RWPE2 (cell line): ENCODE results near the gene CHMP5.

Experiments used
- ATAC-seq: fragments of 200-7000 bp; cut with Tn5 transposase; 3 replicates; pipeline ENCODE4 v1.9.1; 2021; ENCODE audit warnings: low read depth
- DNase-seq: peaks from one replicate; pipeline ENCODE4 v3.0.0-alpha.2; 2020; ENCODE audit warnings: low spot score
- H3K27ac ChIP-seq: fragments of 450-650 bp; 2 replicates; pipeline ENCODE4 v1.5.1; 2017; ENCODE audit warnings: mild to moderate bottlenecking; ENCODE audit not compliant: poor library complexity, severe bottlenecking
- H3K27me3 ChIP-seq: fragments of 250-450 bp; sonication (Bioruptor Pico); 2 replicates; pipeline ENCODE4 v1.5.1; 2021; ENCODE audit warnings: mild to moderate bottlenecking, moderate library complexity; ENCODE audit not compliant: insufficient read depth, poor library complexity, severe bottlenecking
- H3K36me3 ChIP-seq: fragments of 250-450 bp; sonication (Bioruptor Pico); 2 replicates; pipeline ENCODE4 v1.5.1; 2020; ENCODE audit warnings: low read depth, mild to moderate bottlenecking, moderate library complexity
- H3K4me1 ChIP-seq: fragments of 250-450 bp; sonication (Bioruptor Pico); 2 replicates; pipeline ENCODE4 v1.5.1; 2021; ENCODE audit warnings: mild to moderate bottlenecking, moderate library complexity; ENCODE audit not compliant: insufficient read depth, poor library complexity, severe bottlenecking
- H3K4me3 ChIP-seq: fragments of 250-450 bp; sonication (Bioruptor Pico); 2 replicates; pipeline ENCODE4 v1.5.1; 2021; ENCODE audit warnings: mild to moderate bottlenecking, moderate library complexity; ENCODE audit not compliant: severe bottlenecking
- H3K9me3 ChIP-seq: fragments of 250-450 bp; sonication (Bioruptor Pico); 2 replicates; pipeline ENCODE4 v1.5.1; 2021; ENCODE audit warnings: mild to moderate bottlenecking, moderate library complexity; ENCODE audit not compliant: severe bottlenecking
- TF ChIP-seq, protein P1 (sequence below): fragments of 450-650 bp; IDR thresholded peaks from one replicate; pipeline ENCODE4 v1.5.1; 2017; ENCODE audit warnings: mild to moderate bottlenecking, moderate library complexity; ENCODE audit not compliant: poor library complexity, severe bottlenecking

CHMP5 gene

DNA sequence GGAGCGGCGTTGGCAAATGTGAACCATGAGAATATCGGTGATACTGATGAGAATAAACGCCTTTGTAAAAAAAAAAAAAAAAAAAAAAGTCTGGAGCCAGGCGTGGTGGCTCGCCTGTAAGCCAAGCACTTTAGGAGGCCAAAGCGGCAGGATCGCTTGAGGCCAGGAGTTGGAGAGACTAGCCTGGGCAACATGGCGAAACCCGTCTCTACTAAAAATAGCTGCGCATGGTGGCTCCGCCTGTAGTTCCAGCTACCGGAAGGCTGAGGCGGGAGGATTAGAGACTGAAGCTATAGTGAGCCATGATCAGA lies 25.0 kb downstream of the CHMP5 start:
- ATAC-seq (peak; percentile 30), DNase-seq (no peak)
- no peaks in the 10 kb centered on the region for H3K9me3 ChIP-seq
- peak overlapping the region; percentile 67 for H3K4me3 ChIP-seq
- H3K36me3 ChIP-seq: peaks cover 38% of the 10 kb centered on the region
- no peaks in the 10 kb centered on the region for H3K27me3 ChIP-seq
- TF ChIP-seq, protein P1, sequence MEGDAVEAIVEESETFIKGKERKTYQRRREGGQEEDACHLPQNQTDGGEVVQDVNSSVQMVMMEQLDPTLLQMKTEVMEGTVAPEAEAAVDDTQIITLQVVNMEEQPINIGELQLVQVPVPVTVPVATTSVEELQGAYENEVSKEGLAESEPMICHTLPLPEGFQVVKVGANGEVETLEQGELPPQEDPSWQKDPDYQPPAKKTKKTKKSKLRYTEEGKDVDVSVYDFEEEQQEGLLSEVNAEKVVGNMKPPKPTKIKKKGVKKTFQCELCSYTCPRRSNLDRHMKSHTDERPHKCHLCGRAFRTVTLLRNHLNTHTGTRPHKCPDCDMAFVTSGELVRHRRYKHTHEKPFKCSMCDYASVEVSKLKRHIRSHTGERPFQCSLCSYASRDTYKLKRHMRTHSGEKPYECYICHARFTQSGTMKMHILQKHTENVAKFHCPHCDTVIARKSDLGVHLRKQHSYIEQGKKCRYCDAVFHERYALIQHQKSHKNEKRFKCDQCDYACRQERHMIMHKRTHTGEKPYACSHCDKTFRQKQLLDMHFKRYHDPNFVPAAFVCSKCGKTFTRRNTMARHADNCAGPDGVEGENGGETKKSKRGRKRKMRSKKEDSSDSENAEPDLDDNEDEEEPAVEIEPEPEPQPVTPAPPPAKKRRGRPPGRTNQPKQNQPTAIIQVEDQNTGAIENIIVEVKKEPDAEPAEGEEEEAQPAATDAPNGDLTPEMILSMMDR: no peak
- peak overlapping the region; percentile 88 for H3K27ac ChIP-seq
- H3K4me1 ChIP-seq: no peaks in the 10 kb centered on the region

DNA sequence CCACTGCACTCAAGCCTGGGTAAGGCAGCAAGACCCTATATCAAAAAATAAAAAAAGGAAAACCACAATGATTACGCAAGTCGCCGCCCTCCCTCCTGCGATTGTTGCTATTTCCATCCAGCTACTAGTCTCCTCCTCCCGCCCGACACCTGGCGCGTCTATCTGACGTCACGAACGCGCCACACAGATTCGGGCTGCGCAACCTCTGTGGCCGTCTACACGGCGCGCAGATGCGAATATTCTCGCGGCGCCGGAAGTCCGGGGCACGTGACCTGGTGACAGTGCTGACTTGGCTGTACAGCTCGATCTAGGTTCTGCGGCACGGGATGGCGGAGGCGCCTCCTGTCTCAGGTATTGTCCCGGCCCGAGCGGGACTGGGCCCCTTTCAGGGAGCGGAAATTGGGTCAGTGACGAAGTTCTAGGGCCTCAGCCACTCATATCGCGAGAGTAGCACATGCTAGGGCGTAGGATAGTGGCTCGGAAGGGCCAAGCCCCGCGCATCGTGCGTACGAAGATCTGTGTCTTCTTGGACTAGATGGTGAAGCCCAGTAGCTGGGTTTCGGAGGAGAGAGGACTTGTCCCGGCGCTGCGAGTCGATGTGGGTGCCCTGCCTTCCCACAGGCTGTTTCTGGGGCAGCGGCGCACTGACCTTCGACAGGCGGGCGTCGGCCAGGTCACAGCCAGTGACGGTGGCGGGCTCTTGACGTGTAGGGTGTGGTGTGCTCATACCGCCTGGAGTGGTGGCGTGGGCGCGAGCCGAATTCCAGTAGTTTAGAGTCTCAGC lies 25.6 kb downstream of the CHMP5 start, which contains the start of gene NFX1:
NFX1 (plus strand) TSS at position 270 of the 784 bp plus-strand sequence; CDS start at position 327, 57 bp downstream.
- DNase-seq: peak; percentile 94

DNA sequence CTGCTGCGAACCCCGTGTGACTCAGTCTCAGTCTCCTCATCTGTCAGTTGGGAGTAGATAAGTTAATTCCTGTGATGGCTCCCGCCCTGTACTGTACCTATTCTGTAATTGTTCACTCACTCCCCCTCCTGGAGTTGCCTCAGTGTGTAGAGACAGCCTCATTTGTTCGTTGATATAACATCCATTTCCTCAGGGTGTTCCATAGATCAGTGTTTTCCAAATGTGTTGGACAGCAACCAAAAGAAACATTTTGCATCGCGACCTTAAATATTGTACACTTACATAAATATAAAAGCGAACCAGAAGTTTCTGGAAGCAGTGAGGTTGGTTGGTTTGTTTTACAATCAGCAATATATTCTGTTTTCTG lies 26.2 kb downstream of the CHMP5 start:
- H3K36me3 ChIP-seq: peaks cover 49% of the 10 kb centered on the region
- ATAC-seq: no peak
- peak overlapping the region; percentile 67 for H3K4me3 ChIP-seq
- no peaks in the 10 kb centered on the region for H3K9me3 ChIP-seq
- no peak for DNase-seq
- no peaks in the 10 kb centered on the region for H3K27me3 ChIP-seq
- TF ChIP-seq, protein P1: no peak
- peak overlapping the region; percentile 88 for H3K27ac ChIP-seq
- no peaks in the 10 kb centered on the region for H3K4me1 ChIP-seq

More for the DNA sequence above, 25.6 kb downstream of the CHMP5 start, which contains the start of gene NFX1:
- Histone ChIP-seq H3K36me3 (peaks cover 43% of the 10 kb centered on the region), H3K9me3 (no peaks in the 10 kb centered on the region), H3K4me1 (no peaks in the 10 kb centered on the region), H3K4me3 (peak within 1 kb of the TSS; percentile 67), H3K27ac (peak within 1 kb of the TSS; percentile 88), H3K27me3 (no peaks in the 10 kb centered on the region)
- peak; percentile 86 for ATAC-seq
- TF ChIP-seq, protein P1: no peak

DNA sequence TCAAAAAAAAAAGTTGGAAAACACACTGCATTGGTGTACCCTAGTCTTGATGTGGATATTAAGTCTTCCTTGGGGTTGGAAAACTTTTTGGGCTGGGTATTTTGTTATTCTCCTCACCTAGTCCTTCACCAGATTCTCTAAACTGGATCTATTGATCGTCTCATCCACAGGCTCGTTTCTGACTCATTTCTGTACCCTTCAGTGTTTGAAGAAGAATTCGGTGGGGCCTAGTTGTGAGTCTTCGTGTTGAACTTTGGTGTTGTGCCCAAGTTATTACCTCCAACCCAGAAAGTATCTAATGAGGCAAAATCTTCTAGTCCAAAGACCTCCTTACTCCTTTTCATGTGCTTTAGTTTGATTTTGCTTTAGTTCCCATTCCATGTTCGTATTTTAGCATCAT lies 27.1 kb downstream of the CHMP5 start:
- DNase-seq (no peak), ATAC-seq (no peak)
- Histone ChIP-seq H3K9me3 (no peaks in the 10 kb centered on the region), H3K36me3 (peaks cover 58% of the 10 kb centered on the region), H3K27ac (no peak overlapping the region), H3K4me1 (no peaks in the 10 kb centered on the region), H3K27me3 (no peaks in the 10 kb centered on the region), H3K4me3 (no peak overlapping the region)
- TF ChIP-seq, protein P1: no peak

DNA sequence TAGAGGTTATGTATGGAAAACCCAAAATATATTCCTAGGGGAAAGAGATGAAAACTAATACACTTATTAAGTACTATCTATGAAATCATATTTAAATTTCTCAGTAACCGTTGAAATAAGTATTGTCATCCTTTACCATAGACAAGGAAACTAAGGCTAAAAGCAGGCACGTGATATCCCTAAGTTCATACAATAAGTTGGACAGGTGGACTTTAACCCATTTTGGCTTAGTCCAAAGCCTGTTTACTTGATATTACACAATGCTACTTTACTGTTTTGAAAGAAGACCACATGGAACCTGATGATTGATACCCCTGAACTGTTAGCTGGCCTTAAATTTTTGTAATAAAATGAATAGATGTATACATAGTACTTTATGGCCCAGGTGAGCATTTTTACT lies 28.9 kb downstream of the CHMP5 start:
- DNase-seq (no peak), ATAC-seq (no peak)
- Histone ChIP-seq H3K27me3 (no peaks in the 10 kb centered on the region), H3K4me3 (no peak overlapping the region), H3K36me3 (peaks cover 77% of the 10 kb centered on the region), H3K4me1 (no peaks in the 10 kb centered on the region), H3K27ac (no peak overlapping the region), H3K9me3 (no peaks in the 10 kb centered on the region)
- TF ChIP-seq, protein P1: no peak
